Natural killer cell (primary cell): ENCODE measurements around the gene COL1A1. TPM values are rescaled to one million over a fixed set of nuclear protein-coding genes. Genes with fewer than 3 reads are reported as not detected.
A peak's percentile ranks its signal among the peaks of the same experiment; 100 is the strongest.

ENCODE experiments used
- ATAC-seq, 3 donors: fragments of 150-1000 bp in 2 of 3; fragments of 200-7000 bp in 1 of 3; cut with Tn5 transposase; 1 replicate in 1 of 3; 2 replicates in 2 of 3; pipeline ENCODE4 v1.10.0; 2021; ENCODE audit warnings: mild to moderate bottlenecking in 2 of 3, moderate library complexity in 2 of 3
- DNase-seq, 2 donors: peaks; one replicate each; pipeline versions ENCODE4 v3.0.0 to v3.0.0-alpha.2; 2013 to 2021; ENCODE audit warnings: mixed read lengths in 1 of 2
- H3K27ac ChIP-seq: one replicate; pipeline ENCODE4 v1.5.1; 2013; ENCODE audit warnings: mild to moderate bottlenecking, low read length
- H3K27me3 ChIP-seq: one replicate; pipeline ENCODE4 v1.6.1; 2013; ENCODE audit warnings: low read length; ENCODE audit not compliant: control insufficient read depth, insufficient read depth
- H3K36me3 ChIP-seq: one replicate; pipeline ENCODE4 v1.6.1; 2013; ENCODE audit warnings: low read length; ENCODE audit not compliant: control insufficient read depth, insufficient read depth
- H3K4me1 ChIP-seq: one replicate; pipeline ENCODE4 v1.6.1; 2013; ENCODE audit warnings: low read length; ENCODE audit not compliant: control insufficient read depth, insufficient read depth
- H3K4me3 ChIP-seq: one replicate; pipeline ENCODE4 v1.5.1; 2013; ENCODE audit warnings: low read length
- H3K9me3 ChIP-seq: one replicate; pipeline ENCODE4 v1.6.1; 2013; ENCODE audit warnings: low read length; ENCODE audit not compliant: control insufficient read depth, insufficient read depth
- H3K27ac Mint-ChIP-seq, 2 donors: one replicate each; pipeline ENCODE4 v1.8.0; 2022; ENCODE audit warnings: mild to moderate bottlenecking in 2 of 2, mixed read lengths in 2 of 2, moderate library complexity in 1 of 2
- H3K27me3 Mint-ChIP-seq, 2 donors: one replicate each; pipeline ENCODE4 v1.8.0; 2022; ENCODE audit warnings: low read depth in 2 of 2, mixed read lengths in 2 of 2
- H3K36me3 Mint-ChIP-seq: one replicate; pipeline ENCODE4 v1.8.0; 2022; ENCODE audit warnings: mixed read lengths
- H3K4me1 Mint-ChIP-seq, 2 donors: one replicate each; pipeline ENCODE4 v1.8.0; 2022; ENCODE audit warnings: mixed read lengths in 2 of 2
- H3K4me3 Mint-ChIP-seq: one replicate; pipeline ENCODE4 v1.8.0; 2022; ENCODE audit warnings: mild to moderate bottlenecking, moderate library complexity, mixed read lengths
- H3K9me3 Mint-ChIP-seq, 2 donors: one replicate each; pipeline ENCODE4 v1.8.0; 2022; ENCODE audit warnings: mixed read lengths in 2 of 2
- WGBS: methylation state at CpG from one replicate; pipeline ENCODE4 v1.1.7; 2013; ENCODE audit warnings: missing lambda C conversion rate; ENCODE audit not compliant: insufficient coverage; 5-methylcytosine and 5-hydroxymethylcytosine counted together
- intact Hi-C: fragments of 100-400 bp; cut with micrococcal nuclease; formaldehyde crosslinking; loops from one replicate; pipeline ENCODE4 v1.14.2; 2022
- total RNA-seq, 4 donors: library from RNA; stranded (reverse); fragments of 120-200 nt in 1 of 4; gene quantifications; one replicate each; pipeline versions ENCODE4 v1.2.3 to v1.2.4, GENCODE V29; 2013 to 2022
- TF ChIP-seq, protein P1 (sequence below): fragments of 200-600 bp; IDR thresholded peaks from one replicate; pipeline ENCODE4 v1.8.0; 2022; ENCODE audit warnings: antibody characterized with exemption

The COL1A1 gene
- total RNA-seq, 3 donors from 2014 or later (not counting 1 experiment from before 2014, with no cell fraction given) = 2.3 to 7.5 (median 2.6) TPM

DNA sequence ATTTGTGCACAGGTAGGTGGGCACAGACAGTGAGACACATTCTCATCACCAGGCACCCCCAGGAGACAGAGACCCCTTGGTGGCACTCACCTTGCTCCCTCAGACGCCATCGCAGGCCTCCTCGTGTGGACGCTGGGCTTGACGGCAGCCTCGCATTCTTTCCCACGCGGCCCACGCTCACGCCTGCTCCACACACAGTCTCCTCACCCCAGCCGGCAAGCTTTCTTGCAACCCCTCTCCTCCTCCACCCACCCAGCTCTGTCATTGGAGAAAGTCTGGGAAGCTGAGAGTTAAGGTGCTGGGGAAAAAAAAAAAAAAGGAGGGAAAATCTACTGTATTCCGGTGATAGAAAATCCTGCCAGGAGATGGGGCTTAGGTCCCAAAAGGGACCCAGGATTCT is 20.8 kb downstream of the COL1A1 start:
- H3K36me3 Mint-ChIP-seq = no peaks in the 10 kb centered on the region

DNA sequence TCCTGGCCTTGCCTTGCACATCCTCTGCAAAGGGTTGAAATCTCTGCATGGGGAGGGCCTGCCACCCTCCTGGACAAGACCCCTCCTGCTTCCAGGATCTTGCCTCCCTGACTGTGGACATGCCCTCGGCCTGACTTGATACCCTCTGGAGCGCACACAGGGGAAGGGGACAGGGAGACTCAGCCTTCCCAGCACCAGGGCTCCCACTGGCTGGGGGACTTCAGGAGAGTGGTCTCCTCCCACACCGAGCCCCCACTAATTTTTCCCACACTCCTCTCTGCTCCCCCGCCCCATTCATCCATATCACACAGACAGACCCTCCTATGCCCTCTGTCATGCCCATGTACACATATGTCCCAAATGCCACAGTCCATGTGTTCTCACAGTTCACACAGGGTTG is 21.3 kb downstream of the COL1A1 start:
- H3K4me1 ChIP-seq = peaks cover 31% of the 10 kb centered on the region
- no peak for ATAC-seq
- DNase-seq = no peak
- peaks cover 7% of the 10 kb centered on the region for H3K36me3 ChIP-seq
- no peak overlapping the region for H3K4me3 Mint-ChIP-seq
- no peak overlapping the region for H3K4me3 ChIP-seq
- H3K27ac Mint-ChIP-seq = no peak overlapping the region
- no peaks in the 10 kb centered on the region for H3K36me3 Mint-ChIP-seq
- H3K9me3 ChIP-seq = no peaks in the 10 kb centered on the region
- intact Hi-C loops = no loop called here
- H3K9me3 Mint-ChIP-seq = no peaks in the 10 kb centered on the region
- peaks cover 19 to 26% of the 10 kb centered on the region in 2 donors for H3K4me1 Mint-ChIP-seq
- no peaks in the 10 kb centered on the region for H3K27me3 ChIP-seq
- 92% methylated on average over 4 of the region's 4 CpGs for WGBS
- H3K27me3 Mint-ChIP-seq = peaks cover 0 to 3% of the 10 kb centered on the region in 2 donors
- TF ChIP-seq, protein P1, sequence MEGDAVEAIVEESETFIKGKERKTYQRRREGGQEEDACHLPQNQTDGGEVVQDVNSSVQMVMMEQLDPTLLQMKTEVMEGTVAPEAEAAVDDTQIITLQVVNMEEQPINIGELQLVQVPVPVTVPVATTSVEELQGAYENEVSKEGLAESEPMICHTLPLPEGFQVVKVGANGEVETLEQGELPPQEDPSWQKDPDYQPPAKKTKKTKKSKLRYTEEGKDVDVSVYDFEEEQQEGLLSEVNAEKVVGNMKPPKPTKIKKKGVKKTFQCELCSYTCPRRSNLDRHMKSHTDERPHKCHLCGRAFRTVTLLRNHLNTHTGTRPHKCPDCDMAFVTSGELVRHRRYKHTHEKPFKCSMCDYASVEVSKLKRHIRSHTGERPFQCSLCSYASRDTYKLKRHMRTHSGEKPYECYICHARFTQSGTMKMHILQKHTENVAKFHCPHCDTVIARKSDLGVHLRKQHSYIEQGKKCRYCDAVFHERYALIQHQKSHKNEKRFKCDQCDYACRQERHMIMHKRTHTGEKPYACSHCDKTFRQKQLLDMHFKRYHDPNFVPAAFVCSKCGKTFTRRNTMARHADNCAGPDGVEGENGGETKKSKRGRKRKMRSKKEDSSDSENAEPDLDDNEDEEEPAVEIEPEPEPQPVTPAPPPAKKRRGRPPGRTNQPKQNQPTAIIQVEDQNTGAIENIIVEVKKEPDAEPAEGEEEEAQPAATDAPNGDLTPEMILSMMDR = no peak
- H3K27ac ChIP-seq = no peak overlapping the region

More for the DNA sequence above, 20.8 kb downstream of the COL1A1 start:
- no peak overlapping the region for H3K4me3 ChIP-seq
- intact Hi-C loops = no loop called here
- peaks cover 19 to 26% of the 10 kb centered on the region in 2 donors for H3K4me1 Mint-ChIP-seq
- H3K27me3 ChIP-seq = no peaks in the 10 kb centered on the region
- TF ChIP-seq, protein P1 = no peak
- no peaks in the 10 kb centered on the region for H3K9me3 ChIP-seq
- no peak overlapping the region for H3K27ac ChIP-seq
- H3K4me1 ChIP-seq = peaks cover 31% of the 10 kb centered on the region
- H3K9me3 Mint-ChIP-seq = no peaks in the 10 kb centered on the region
- no peak overlapping the region for H3K4me3 Mint-ChIP-seq
- 85% methylated on average over 11 of the region's 12 CpGs for WGBS
- H3K27ac Mint-ChIP-seq = no peak overlapping the region
- peaks cover 10% of the 10 kb centered on the region for H3K36me3 ChIP-seq
- peaks cover 0 to 3% of the 10 kb centered on the region in 2 donors for H3K27me3 Mint-ChIP-seq
- ATAC-seq (no peak), DNase-seq (no peak)

DNA sequence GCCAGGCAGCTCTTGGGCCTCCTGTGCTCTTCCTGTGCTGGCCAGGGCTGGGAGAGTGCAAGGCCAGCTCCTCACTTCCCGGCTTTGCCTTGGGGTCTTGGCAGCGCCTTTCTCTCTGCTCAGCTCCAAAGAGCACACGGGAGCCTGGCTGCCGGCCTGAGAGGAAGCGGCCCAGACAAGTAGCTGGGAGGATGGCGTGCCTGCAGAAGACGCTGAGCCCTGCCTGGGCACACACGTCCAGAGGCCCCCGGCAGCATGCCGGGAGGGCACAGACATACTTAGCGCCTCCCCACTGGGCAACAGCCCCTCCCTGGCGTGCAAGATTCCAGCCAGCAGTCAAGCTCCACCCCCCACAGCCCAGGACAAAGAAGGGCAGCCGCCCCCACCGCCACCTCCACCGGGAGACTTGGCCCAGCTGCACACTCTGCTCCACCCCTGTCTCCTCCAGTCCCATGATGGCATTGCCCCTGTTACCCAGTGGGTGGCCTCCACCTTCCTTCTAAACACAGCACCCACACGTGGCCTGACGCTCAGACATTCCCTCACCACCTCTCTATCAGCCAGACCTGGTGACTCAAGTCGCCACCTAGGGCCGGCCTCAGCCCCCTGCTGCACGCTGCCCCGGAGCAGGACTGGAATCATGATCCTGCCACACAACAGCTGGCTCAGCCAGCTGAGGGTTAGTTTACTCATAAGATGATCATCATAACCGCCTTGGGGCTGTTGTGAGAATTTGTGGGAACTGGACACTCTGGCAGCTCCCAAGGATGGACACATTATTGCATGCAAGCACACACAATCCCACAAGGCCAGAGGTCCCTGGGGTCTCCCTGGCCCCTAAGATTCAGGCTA is 23.2 kb downstream of the COL1A1 start:
- H3K4me3 ChIP-seq = no peak overlapping the region
- no peaks in the 10 kb centered on the region for H3K36me3 Mint-ChIP-seq
- H3K27ac ChIP-seq = no peak overlapping the region
- ATAC-seq (peak; percentile 74 to 98 (median 96)), DNase-seq (peak in 1 of 2 donors; percentile 66)
- H3K27me3 Mint-ChIP-seq = peaks cover 0 to 3% of the 10 kb centered on the region in 2 donors
- TF ChIP-seq, protein P1 = peak; percentile 30
- H3K4me1 Mint-ChIP-seq = peaks cover 10 to 15% of the 10 kb centered on the region in 2 donors
- no peaks in the 10 kb centered on the region for H3K36me3 ChIP-seq
- no peaks in the 10 kb centered on the region for H3K9me3 Mint-ChIP-seq
- WGBS = 33% methylated on average over 22 of the region's 22 CpGs
- intact Hi-C loops = no loop called here
- H3K4me3 Mint-ChIP-seq = peak overlapping the region; percentile 49
- no peaks in the 10 kb centered on the region for H3K27me3 ChIP-seq
- no peaks in the 10 kb centered on the region for H3K9me3 ChIP-seq
- H3K4me1 ChIP-seq = peaks cover 13% of the 10 kb centered on the region
- H3K27ac Mint-ChIP-seq = peak overlapping the region in 1 of 2 donors; percentile 3
